ENCODE measurements around the gene CREB5. TPM values are rescaled to one million over a fixed set of nuclear protein-coding genes. Genes with fewer than 3 reads are reported as not detected.

The CREB5 gene
- total and polyA plus RNA-seq, 2 donors from 2014 or later: 3.4 to 27.2 TPM

GRCh38 chr7:28512668-28513440 is 100.5 kb downstream of the CREB5 start:
- H3K9me3 ChIP-seq (ENCODE audit: control insufficient read depth in 2 of 3, insufficient read depth in 1 of 3, low read length in 3 of 3): no peaks in the 10 kb centered on the region
- DNase-seq (no peak), FAIRE-seq (no peak)
- no peaks in the 10 kb centered on the region for H3K27me3 ChIP-seq (ENCODE audit: control insufficient read depth, insufficient read depth, low read length)
- peaks cover 0 to 2% (median 0%) of the 10 kb centered on the region in 3 donors for H3K4me1 ChIP-seq (ENCODE audit: control insufficient read depth in 2 of 3, insufficient read depth in 2 of 3, low read depth in 1 of 3, low read length in 3 of 3)
- H3K36me3 ChIP-seq (ENCODE audit: control insufficient read depth in 2 of 3, insufficient read depth in 3 of 3, low read length in 3 of 3): no peaks in the 10 kb centered on the region
- intact Hi-C loops (cut with DNase I): no loop called here
- TF ChIP-seq CTCF (IDR thresholded peaks at IDR 0.05; ENCODE audit: borderline replicate concordance, extremely low read depth, insufficient read depth): no peak
- no peak overlapping the region for H3K9ac ChIP-seq (ENCODE audit: low read length in 3 of 3)
- no peak overlapping the region for H3K4me3 ChIP-seq (ENCODE audit: low read length in 3 of 3)
- H3K27ac ChIP-seq (ENCODE audit: low read depth in 2 of 2, low read length in 2 of 2): no peak overlapping the region

- H3K27me3 ChIP-seq (ENCODE audit: control insufficient read depth, insufficient read depth, low read length): no peaks in the 10 kb centered on the region
- H3K27ac ChIP-seq (ENCODE audit: low read depth in 2 of 2, low read length in 2 of 2): no peak overlapping the region
- no peak for TF ChIP-seq CTCF (IDR thresholded peaks at IDR 0.05; ENCODE audit: borderline replicate concordance, extremely low read depth, insufficient read depth)
- FAIRE-seq: no peak
- H3K9me3 ChIP-seq (ENCODE audit: control insufficient read depth in 2 of 3, insufficient read depth in 1 of 3, low read length in 3 of 3): no peaks in the 10 kb centered on the region
- peaks cover 0 to 2% (median 0%) of the 10 kb centered on the region in 3 donors for H3K4me1 ChIP-seq (ENCODE audit: control insufficient read depth in 2 of 3, insufficient read depth in 2 of 3, low read depth in 1 of 3, low read length in 3 of 3)
- intact Hi-C loops (cut with DNase I): no loop called here
- DNase-seq: no peak
- no peak overlapping the region for H3K9ac ChIP-seq (ENCODE audit: low read length in 3 of 3)
- no peak overlapping the region for H3K4me3 ChIP-seq (ENCODE audit: low read length in 3 of 3)
- H3K36me3 ChIP-seq (ENCODE audit: control insufficient read depth in 2 of 3, insufficient read depth in 3 of 3, low read length in 3 of 3): no peaks in the 10 kb centered on the region
Measured at GRCh38 chr7:28516390-28517172, 104.3 kb downstream of the CREB5 start.

DNA sequence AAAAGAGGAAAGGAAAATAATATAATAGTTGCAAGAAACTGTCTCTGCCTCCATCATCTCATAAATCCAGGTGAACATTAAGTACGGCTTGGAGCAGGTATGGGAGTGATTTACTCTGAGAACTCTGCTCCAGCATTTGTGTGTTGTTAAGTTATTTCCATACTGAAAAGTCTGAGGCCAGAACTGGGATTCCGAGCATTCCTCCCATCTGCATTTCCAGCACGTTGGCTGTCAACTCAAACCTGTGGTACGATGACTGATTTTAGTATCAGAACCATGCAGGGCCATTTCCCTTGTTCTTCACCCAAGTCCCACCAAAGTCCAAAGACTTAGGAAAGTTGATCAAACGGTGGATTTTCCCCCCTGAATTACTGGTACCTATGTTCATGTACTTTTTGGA is 104.9 kb downstream of the CREB5 start:
- Histone ChIP-seq H3K4me1 (ENCODE audit: control insufficient read depth in 2 of 3, insufficient read depth in 2 of 3, low read depth in 1 of 3, low read length in 3 of 3) (peaks cover 0 to 2% (median 0%) of the 10 kb centered on the region in 3 donors), H3K27me3 (ENCODE audit: control insufficient read depth, insufficient read depth, low read length) (no peaks in the 10 kb centered on the region), H3K36me3 (ENCODE audit: control insufficient read depth in 2 of 3, insufficient read depth in 3 of 3, low read length in 3 of 3) (no peaks in the 10 kb centered on the region), H3K4me3 (ENCODE audit: low read length in 3 of 3) (no peak overlapping the region), H3K27ac (ENCODE audit: low read depth in 2 of 2, low read length in 2 of 2) (no peak overlapping the region), H3K9me3 (ENCODE audit: control insufficient read depth in 2 of 3, insufficient read depth in 1 of 3, low read length in 3 of 3) (no peaks in the 10 kb centered on the region), H3K9ac (ENCODE audit: low read length in 3 of 3) (no peak overlapping the region)
- intact Hi-C loops (cut with DNase I): no loop called here
- TF ChIP-seq CTCF (IDR thresholded peaks at IDR 0.05; ENCODE audit: borderline replicate concordance, extremely low read depth, insufficient read depth): no peak
- no peak for DNase-seq
- FAIRE-seq: no peak
